Activated gamma-delta T cell (primary cell): ENCODE data around the gene TPGS2.
"Not testable (repeated sequence)": the region's sequence is repeated elsewhere in the genome, so short reads cannot be mapped to it uniquely, and the experiment has no call there.

Experiments
- DNase-seq: peaks from one replicate; lab custom pipeline; 2025; lab: John Stamatoyannopoulos, UW

The TPGS2 gene

DNA sequence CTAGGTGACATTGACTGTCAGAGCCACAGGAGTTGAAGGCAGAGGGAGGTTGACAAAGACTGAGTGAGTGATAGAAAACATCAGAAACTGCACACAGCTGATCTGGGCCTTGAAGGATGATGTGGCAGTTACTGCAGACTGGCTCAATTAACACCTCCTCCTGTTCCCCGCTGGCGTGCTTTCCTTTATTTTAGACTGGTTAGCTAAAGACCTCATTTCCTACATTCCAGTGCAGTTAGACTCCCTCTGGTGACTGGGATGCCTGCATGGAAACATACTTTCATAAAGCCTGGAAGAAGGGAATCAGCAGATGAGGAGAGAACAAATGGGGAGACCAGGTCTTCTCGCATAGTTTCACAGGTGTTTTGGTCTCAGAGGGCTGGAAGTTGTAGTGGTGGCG is 7.1 kb downstream of the TPGS2 start:
- no peak for DNase-seq

DNA sequence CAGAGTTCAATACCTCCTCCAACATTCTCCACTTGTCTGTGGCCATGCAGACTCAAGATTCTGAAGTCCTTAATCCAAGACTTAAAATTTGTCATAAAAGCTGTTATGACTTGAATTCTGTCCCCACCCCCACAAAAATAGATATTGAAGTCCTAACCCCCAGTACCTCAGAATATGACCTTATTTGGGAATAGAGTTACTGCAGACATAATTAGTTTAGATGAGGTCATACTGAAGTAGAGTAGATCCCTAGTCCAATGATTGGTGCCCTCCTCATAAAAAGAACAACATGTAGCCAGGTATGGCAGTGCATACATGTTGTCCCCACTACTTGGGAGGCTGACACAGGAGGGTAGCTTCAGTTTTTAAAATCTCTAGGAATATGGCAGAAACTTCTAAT is 9.2 kb downstream of the TPGS2 start:
- DNase-seq: no peak

DNA sequence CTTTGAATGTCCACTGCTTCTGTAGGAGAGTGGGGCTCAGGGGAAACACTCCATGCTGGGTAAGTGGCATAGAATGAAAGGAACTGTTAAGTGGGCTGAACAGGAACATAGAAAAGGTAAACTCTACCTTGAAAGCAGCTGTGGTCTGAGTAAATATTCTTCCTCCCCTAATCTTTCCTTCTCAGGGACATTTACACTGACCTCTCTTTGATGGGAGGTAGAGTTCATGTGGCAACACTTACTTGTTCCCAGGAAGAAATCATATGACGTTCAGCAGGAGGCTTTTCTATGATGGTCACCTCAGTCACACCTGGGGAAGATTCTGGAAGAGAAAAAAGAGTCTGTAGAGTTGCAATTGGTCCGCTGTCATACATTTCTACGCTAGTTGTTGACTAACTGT is 10.2 kb downstream of the TPGS2 start:
- no peak for DNase-seq

DNA sequence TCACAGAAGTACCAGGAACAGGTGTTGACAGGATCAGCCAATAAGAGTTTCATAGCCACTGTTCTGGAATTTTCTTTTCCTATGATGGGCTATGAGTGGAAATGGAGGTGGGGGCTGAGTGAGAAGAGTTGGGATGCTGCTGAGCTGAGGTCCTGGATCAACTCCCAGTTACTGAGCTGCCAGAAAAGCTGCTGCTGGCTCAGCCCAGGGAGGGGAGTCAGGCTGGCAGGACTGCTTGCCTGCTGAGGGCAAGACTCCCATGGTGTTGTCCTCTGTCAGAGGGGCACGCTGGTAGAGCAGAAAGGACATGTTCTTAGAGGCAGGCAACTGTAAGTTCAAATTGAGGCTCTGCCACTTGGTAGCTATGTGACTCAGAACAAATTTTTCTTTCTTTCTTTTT is 11.8 kb downstream of the TPGS2 start:
- DNase-seq: no peak

DNA sequence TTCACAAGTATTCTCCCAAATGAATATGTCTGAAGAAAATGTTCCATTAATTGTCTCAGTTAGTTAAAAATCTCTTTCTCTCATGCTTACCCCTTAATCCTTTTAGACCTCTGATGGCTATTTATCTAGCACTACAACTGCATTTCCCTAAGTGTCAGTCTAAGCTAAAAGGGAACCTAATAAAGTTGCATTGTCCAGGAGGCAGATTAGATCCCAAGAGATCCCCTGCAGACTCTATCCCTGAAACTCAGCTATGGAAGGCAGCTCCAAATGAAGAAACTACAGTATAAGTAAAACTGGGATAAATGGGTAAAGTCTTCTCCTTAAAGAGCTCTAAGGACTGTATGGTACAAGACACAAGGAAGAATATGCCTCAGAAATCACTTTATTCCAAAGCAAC is 12.7 kb downstream of the TPGS2 start:
- not testable (repeated sequence) for DNase-seq

DNA sequence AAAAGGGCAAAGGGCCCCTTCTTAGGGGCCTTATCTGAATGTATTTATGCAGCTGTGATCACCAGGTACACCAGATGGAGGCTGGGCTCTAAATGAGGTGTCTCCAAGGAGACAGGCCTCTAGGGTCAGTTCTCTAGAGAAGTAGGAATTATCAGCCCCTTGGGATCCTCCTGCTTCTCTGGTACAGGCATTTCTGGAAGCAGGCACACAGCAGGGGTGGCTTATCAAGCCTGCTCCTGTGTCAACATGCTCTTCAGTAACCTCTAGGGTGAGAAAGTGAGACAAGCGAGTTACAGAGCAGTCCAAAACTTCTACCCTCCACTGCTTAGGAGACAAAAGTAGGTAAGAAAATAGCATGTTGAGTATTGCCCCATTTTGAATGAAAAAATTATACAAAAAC is 13.8 kb downstream of the TPGS2 start:
- no peak for DNase-seq

DNA sequence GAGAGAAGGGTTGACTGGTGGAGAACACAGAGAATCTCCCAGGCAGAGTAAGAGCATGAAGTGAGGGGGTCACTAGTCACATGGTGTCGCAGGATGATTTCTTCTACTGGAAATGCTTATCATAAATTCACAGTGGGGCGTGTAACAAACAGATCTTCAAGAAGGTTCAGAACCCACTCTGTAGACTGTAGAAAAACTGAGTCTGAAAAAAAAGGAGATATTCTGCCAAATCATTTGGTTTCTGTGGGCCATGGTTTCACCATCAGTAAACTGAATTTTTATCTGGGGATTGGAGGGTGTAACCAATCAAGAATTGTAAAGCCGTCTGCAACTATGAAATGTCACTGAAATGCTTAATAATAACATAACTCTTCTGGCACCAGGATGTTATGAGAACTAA is 15.0 kb downstream of the TPGS2 start:
- no peak for DNase-seq

DNA sequence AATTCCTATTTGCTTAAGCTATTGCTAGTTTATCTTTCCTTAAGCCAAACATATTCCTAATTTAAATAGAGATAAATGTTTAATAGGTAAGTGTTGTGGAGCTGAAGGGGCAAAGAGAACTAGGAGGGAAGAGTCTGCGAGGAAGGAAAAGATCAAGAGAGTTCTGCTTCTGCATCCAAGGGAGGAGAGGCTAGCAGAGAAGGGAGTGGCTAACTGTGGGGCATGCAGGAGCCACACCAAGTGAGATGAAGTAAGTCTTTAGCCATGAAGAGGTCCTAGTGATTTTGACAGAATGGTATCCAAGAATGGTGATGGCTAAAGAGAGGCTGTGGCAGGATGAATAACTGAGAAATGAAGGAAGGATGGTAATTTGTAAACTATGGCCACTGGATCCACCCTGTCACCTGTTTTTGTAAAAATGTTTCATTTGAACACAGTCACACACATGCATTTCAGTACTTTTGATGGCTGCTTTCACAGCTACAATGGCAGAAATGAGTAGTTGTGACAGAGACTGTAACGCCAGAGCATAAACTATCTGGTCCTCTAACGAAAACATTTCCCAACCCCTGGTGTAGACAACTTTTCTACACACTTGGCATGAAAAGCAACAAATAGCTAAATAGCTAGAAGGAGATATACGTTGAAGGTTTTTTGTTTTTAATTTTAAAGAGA is 15.6 kb downstream of the TPGS2 start:
- DNase-seq: no peak

DNA sequence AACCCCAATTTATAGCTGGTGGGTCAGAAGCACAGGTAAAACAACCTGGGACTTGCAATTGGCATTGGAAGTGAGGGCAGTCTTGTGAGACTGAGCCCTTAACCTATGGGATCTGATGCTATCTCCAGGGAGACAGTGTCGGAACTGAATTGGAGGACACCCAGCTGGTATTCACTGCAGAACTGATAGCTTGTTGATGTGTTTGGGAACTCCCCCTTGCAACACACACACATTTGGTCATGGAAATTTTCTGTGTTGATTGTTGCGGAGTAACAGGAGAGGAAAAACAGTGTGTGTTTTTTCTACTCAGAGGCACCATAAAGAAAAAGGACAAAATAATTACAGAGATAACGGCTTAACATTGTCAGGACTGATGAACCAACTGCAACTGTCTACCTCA is 16.1 kb downstream of the TPGS2 start:
- no peak for DNase-seq

DNA sequence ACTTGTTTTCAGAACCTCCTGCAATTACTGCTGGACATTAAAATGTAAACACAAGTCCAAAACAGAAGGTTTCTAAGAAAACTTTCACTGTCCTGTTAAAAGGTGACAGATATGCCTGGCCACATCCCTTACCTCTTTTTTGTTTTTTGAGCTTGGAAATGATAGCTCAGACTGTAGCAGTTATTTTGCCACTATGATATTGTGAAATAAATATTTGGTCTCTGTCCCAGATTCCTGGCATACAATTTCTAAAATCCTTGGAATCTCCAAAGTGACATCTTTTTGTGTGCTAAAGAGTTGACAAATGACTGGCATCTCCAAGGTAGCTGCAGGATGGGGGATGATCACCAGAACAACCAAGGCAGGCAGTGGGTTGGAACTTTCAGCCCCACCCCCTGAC is 16.8 kb downstream of the TPGS2 start:
- no peak for DNase-seq

DNA sequence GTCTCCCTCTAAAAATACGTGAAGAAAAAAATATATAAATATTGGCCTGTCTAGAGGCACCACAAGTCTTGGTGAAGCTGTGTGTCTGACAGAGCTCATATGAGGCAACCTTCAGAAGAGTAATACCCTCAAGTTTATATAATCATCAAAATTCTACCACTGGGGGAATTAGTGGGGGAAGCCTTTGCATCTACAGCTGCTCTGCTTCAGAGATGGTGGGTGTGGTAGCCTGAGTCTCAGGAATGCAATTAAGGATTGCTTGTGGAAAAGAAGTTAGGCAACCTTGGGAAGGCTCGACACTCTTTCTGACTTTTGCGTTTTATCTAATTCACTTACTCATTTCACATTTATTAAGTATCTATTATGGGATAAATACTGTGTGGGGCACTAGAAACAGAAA is 17.4 kb downstream of the TPGS2 start:
- no peak for DNase-seq

DNA sequence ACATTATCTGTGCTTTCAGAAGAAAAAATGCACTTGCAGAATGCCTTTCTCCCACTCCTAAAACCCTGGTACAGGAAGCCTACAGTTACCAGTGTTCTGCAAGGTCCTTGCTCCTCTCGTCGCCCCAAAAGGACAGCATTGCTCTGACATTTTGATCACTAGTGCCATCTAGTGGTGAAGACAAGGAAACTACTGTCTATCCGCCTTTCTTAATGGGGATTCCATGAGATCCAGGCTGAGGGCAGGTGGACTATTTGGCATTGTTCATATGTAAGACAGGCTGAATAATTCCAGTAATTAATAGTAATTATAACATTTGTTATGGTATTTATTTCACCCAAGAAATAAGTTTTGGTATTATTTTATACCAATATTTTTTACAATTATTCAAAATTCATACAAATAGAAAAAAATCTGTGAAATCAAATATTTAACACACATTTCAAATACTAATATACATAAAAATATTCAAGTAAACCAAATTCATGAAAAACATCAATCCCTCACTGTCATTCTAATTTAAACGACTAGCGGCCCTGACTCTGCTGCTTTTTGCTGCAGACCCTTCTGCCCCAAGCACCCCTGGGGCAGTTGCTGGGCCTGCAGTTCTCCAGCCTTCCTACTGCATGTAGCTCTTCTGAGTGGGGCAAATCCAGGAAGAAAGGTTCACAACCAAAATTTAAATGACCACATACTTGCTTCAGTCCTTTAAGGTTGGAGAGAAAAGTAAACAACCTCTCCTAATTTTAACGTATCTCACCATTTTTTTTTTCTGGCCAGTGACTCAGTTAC is 19.0 kb downstream of the TPGS2 start:
- DNase-seq: no peak

DNA sequence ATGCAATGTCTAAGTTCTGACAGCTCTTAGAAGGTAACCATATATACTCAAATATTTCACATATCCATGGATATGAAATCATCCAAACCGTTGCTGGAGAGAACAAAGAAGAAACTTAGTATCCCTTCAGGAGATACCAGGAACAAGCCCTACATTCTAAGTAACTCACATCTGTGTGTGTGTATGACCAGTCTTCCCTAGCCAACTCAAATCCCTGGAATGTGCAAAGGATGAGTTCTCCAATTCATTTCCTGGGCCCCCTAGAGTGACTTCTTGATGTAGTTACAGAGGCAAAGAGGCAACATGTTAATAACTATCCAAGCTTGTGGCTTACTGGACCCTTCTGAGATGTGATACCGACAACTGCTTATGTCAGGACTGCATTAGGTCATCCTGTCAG is 20.1 kb downstream of the TPGS2 start:
- DNase-seq: no peak

DNA sequence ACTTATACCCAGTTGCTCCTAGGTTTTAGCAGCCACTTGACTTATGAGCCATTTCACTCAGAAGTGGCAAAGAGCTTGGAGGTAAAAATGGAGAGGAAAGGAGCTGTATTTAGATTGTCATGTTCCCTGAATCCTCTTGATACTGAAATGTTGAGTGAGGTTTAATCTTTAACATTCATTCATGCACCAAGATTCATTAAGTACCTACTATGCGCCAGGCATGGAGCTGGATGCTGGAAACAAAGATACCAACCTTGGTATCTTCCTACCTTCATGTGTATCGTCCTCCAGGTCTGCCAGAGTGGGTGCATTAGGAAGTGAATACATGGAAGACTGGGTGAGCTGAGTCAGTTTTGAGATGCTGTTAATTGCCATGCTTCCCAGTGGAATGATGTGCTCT is 23.7 kb downstream of the TPGS2 start:
- no peak for DNase-seq

DNA sequence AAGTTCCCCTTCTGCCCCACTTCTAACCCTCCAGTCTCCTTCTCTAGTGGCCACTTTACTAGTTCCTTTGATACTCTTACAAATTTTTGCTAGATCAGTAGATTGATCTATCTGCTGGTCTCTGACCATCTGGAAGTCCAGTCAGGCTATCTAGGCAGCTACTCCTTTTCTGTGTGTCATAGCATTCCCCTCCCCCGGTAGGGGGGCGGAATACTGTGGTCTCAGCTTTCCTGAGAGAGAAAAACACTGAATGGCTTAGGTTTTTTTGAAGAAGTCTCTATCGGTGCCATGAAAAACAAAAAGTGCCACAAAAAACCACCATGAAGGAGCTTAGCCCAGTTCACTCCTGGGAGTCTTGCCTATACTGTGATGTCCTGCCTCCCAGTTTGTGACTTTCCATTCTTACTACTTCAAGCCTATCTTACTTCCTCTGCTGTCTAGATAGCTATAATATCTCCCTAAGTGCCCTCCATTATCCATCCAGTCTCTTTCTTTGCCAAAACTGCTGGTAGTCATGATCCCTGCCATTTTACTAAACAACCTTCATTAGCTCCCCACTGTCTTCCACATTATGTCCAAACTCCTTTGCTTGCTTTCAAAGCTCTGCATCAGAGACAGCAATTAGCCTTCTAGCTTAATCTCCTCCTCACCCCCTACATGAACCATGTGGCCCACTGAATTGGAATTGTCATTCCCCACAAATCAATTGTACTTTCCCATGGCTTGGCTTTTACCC is 29.9 kb downstream of the TPGS2 start:
- no peak for DNase-seq

DNA sequence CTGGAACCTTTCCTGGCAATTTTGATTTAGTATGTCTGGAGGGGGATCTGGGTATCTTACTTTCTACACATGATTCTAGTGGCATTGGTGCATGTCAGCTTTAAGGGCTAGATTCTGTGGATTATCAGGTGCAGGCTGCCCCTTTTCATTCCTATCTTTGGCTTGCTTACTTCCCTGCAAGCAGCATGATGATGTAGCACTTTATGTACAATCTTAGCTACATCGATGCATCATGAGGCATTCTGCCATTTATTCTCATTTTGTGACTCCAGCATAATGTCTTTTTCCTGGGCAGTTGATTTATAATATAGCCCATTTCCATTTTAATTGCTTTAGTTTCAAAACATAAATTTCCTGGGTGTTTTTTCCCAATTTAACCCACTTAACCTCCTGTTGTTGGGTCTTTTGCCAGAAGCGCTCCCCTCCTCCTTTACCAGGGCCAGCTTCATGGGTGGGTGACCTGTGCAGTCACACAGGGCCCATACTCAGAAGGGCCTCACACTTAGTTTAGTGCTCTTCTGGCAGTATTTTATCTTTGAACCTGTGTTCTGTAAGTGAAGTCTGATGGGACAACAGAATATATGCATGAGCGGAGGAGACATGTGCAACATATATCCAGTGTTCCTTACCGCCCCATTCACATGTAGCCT is 36.0 kb downstream of the TPGS2 start:
- no peak for DNase-seq

DNA sequence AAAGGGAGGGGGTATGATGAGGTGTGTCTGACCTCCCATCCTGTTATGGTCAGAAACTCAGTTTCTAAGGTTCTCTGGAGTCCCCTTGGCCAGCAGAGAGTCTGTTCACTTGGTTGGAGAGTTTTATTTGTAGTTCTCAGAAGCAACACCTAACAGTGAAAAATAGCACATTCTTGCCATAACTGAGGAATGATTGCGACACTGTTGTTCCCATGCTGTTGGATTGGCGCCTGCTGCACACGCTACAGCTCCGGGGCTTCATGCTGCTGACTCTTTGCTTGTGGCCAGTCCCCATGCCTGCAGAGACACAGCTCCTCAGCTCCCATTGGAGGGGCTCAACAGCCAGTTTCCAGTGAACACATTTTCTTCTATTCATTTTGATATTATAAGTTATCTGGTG is 42.1 kb downstream of the TPGS2 start:
- DNase-seq: no peak

DNA sequence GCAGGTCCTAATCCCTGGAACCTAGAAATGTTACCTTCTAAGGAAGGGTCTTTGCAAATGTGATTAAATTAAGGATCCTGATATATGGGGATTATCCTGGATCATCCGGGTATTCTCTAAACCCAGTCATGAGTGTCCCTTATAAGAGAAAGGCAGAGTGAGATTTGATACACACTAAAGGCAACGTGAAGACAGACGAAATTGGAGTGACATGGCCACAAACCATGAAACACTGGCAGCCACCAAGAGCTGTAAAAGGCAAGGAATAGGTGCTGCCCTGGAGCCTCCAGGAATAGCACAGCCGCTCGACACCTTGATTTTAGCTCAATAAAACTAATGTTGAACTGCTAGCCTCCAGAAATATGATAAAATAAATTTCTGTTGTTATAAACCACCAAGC is 45.0 kb downstream of the TPGS2 start:
- no peak for DNase-seq

DNA sequence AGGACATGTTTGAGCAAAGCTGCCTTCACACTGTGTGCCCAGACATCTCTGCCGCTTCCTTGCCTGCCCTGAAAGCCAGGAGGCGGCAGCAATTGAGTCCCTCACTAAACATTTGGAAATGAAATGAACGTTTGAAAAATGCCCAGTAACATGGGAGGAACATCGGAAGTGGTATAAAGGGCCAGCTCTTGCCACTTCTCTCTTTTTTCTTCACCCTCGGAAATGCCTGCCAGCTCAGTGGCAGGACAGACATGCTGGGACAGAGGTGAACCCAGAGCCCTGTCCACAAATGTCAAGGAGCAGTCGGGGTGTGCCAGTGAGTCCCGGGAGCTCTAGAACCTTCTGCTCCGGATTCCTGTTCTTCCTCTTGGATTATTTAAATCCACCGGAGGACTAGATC is 46.1 kb downstream of the TPGS2 start:
- DNase-seq: no peak

DNA sequence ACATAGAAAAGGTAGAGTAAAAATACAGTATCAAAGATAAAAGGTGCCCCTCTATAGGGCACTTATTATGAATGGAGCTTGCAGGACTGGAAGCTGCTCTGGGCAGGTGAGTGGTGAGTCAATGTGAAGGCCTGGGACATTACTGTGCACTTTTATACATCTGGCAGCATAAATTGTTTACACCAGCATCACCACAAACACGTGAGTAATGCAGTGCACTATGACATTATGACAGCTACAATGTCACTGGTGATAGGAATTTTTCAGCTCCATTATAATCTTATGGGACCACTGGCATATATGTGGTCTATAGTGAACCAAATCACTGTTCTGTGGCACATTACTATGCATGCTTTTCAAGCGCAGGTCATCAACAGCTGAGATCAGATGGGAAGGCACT is 48.1 kb downstream of the TPGS2 start:
- DNase-seq: no peak

DNA sequence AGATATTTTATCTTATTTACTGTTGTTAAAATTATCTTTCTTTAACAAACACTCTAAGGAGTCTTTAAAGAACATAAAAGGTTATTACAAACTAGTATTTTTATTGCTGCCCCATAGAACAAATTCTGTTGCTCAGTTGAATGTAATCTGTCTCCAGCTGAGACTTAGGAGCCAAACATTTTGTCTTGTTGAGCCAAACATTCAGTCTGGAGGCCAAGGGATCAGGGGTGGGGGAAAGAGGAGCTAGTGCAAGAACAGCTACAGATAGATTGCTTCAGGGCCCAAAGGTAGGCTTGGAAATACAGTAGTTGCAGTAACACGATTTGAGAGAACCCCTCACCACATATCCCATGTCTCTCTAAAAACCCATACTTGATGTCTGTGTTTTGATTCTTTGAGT is 51.2 kb downstream of the TPGS2 start:
- DNase-seq: no peak

DNA sequence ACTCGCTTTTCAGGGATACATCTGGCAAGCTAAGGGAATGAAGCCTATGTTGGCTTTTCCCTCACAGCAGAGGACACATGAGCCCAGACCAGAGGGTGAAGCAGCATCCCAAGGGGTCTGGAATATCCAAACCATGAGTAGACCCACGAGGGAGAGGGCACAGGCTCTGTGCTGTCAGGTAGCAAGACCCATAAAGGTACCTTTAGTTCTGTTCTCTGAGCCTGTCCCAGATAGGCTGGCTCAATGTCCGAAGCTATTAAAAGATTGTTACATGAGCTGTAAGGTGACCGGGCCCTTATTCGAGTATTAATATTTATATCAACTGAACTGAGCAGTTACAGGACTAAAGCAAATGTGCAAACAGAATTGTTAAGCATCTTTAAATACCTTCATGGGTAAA is 52.2 kb downstream of the TPGS2 start:
- no peak for DNase-seq

DNA sequence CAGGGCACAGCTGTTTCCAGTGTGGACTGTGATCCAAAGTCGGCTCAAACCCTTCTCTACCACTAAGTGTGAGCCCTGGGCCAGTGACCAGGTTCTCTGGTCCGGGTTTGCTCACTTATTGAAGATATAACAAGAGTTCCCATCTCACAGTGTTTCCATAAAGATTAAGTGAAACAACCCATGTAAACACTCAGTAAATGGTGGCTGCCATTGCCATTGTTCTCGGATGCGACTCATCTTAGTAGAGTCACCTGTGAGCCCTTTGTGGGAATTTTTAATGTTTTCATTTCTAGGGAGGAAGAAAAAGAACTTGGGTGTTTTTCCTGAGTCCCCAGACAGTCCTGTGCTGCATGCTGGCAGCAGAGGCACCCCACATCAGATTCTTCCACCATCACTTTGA is 53.4 kb downstream of the TPGS2 start:
- DNase-seq: no peak
